ENCODE results near the gene TCERG1L.

Gene TCERG1L

GRCh38 chr10:131043039-131043691, 268.4 kb downstream of the TCERG1L start:
- Histone ChIP-seq H2BK12ac (ENCODE audit: low read length) (no peak overlapping the region), H2BK5ac (ENCODE audit: low read length) (no peak overlapping the region), H3K27me3 (ENCODE audit: control insufficient read depth in 3 of 3, insufficient read depth in 3 of 3, low read depth in 1 of 3, low read length in 3 of 3) (peaks cover 0 to 2% (median 0%) of the 10 kb centered on the region in 3 experiments), H3K4ac (ENCODE audit: low read length) (peak overlapping the region; percentile 31), H3K79me1 (ENCODE audit: low read depth, low read length) (no peaks in the 10 kb centered on the region), H4K8ac (ENCODE audit: low read depth, low read length) (no peak overlapping the region), H3K36me3 (replicated peaks in 1 of 2; ENCODE audit: control insufficient read depth in 2 of 2, insufficient read depth in 2 of 2, low read length in 2 of 2) (no peaks in the 10 kb centered on the region), H2BK120ac (ENCODE audit: low read depth, low read length) (no peak overlapping the region), H3K14ac (ENCODE audit: low read length) (peak overlapping the region; percentile 91), H2BK15ac (ENCODE audit: low read length) (peak overlapping the region; percentile 56), H3K23ac (ENCODE audit: low read depth, low read length, poor library complexity) (no peak overlapping the region), H3K4me3 (ENCODE audit: low read length in 2 of 2) (peak overlapping the region in 1 of 2 donors; percentile 6), H3K18ac (ENCODE audit: low read length) (peak overlapping the region; percentile 67), H3K27ac (replicated peaks; ENCODE audit: low read length) (no peak overlapping the region), H3K4me2 (ENCODE audit: insufficient read depth, low read length, poor library complexity, severe bottlenecking) (no peak overlapping the region), H3K9ac (ENCODE audit: low read depth, low read length, poor library complexity) (no peak overlapping the region), H3K4me1 (ENCODE audit: control insufficient read depth in 2 of 2, insufficient read depth in 1 of 2, low read depth in 1 of 2, low read length in 2 of 2) (no peaks in the 10 kb centered on the region), H2AK5ac (ENCODE audit: low read depth, low read length) (peak overlapping the region; percentile 70), H2AFZ (ENCODE audit: low read length) (no peak overlapping the region), H4K91ac (ENCODE audit: low read depth, low read length, poor library complexity) (no peak overlapping the region), H3K9me3 (replicated peaks in 1 of 2; ENCODE audit: control insufficient read depth in 2 of 2, insufficient read depth in 1 of 2, low read depth in 1 of 2, low read length in 2 of 2) (peaks cover 0 to 9% of the 10 kb centered on the region in 2 donors)
- DNase-seq (ENCODE audit: low spot score), result no peak
- no CpG with 5 or more reads among the region's 10 CpGs for WGBS, 2 donors (ENCODE audit: extremely low coverage in 2 of 2, insufficient read length in 2 of 2, insufficient replicate concordance in 1 of 2)

Measured in neuronal stem cell (in vitro differentiated cells).